Peyer's patch (tissue), 4 donors: ENCODE data around the gene LIPE.

Experiments used
- CTCF ChIP-seq, 6 experiments: fragments of 450-650 bp in 4 of 6; fragments of 200-600 bp in 2 of 6; sonication (generic) in 1 of 6; IDR thresholded peaks; one replicate each; pipeline ENCODE4 v1.5.1; 2017 to 2019; ENCODE audit warnings: antibody characterized with exemption in 6 of 6, mild to moderate bottlenecking in 3 of 6, moderate library complexity in 1 of 6
- POLR2A ChIP-seq, 2 donors: fragments of 450-650 bp; IDR thresholded peaks; one replicate each; pipeline ENCODE4 v1.5.1; 2017; ENCODE audit warnings: antibody characterized with exemption in 2 of 2, mild to moderate bottlenecking in 2 of 2, moderate library complexity in 2 of 2

- no peak for TF ChIP-seq CTCF (IDR thresholded peaks at IDR 0.05)
- TF ChIP-seq POLR2A (IDR thresholded peaks at IDR 0.05), result no peak
Observed at GRCh38 chr19:42419309-42419708, 7.9 kb downstream of the LIPE start.
